ENCODE data around the gene GPR152. TPM values are rescaled to one million over a fixed set of nuclear protein-coding genes. Genes with fewer than 3 reads are reported as not detected.

The GPR152 gene, protein sequence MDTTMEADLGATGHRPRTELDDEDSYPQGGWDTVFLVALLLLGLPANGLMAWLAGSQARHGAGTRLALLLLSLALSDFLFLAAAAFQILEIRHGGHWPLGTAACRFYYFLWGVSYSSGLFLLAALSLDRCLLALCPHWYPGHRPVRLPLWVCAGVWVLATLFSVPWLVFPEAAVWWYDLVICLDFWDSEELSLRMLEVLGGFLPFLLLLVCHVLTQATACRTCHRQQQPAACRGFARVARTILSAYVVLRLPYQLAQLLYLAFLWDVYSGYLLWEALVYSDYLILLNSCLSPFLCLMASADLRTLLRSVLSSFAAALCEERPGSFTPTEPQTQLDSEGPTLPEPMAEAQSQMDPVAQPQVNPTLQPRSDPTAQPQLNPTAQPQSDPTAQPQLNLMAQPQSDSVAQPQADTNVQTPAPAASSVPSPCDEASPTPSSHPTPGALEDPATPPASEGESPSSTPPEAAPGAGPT
- not detected for total RNA-seq

DNA sequence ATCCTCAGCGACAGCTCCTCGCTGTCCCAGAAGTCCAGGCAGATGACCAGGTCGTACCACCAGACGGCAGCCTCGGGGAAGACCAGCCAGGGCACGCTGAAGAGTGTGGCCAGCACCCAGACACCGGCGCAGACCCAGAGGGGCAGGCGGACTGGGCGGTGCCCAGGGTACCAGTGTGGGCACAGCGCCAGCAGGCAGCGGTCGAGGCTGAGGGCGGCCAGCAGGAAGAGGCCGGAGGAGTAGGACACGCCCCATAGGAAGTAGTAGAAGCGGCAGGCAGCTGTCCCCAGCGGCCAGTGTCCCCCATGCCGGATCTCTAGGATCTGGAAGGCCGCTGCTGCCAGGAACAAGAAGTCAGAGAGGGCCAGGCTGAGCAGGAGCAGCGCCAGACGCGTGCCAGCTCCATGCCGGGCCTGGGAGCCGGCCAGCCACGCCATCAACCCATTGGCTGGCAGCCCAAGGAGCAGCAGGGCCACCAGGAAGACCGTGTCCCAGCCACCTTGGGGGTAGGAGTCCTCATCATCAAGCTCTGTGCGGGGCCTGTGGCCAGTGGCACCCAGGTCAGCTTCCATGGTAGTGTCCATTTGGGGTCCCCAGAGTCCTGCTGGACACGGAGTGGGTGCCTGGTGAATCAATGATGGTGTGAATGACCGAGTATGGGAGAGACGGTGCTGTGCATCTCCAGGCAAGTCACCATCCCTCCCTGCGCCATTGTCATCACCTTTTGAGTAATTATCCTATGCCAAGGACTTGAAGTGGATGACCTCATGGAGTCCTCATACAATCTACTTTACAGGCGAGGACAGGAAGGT, at the start of gene GPR152:
TSS of gene GPR152 (minus strand) at position 589 of the 812 bp plus-strand sequence. CDS start at position 584, 5 bp downstream.
- no peak for DNase-seq

DNA sequence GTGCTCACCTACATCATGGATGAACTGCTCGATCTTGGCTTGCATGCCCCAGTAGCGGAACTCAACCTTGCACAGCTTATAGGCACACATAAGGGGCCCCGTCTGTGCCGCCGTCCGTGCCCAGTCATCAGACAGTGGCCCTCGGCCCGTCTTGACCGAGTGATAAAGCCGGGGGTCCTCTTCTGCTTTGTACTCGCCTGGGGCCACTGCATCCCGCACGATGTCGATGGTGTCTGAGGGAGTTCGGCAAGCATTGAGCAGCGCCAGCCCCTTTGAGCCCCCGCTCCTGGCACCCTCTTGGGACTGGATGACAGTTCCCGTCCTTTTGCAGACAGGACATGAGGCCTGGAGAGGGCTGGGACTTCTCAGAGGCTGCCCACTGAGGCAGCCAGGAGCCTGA, 49.3 kb upstream of the GPR152 start:
- no peak for DNase-seq

DNA sequence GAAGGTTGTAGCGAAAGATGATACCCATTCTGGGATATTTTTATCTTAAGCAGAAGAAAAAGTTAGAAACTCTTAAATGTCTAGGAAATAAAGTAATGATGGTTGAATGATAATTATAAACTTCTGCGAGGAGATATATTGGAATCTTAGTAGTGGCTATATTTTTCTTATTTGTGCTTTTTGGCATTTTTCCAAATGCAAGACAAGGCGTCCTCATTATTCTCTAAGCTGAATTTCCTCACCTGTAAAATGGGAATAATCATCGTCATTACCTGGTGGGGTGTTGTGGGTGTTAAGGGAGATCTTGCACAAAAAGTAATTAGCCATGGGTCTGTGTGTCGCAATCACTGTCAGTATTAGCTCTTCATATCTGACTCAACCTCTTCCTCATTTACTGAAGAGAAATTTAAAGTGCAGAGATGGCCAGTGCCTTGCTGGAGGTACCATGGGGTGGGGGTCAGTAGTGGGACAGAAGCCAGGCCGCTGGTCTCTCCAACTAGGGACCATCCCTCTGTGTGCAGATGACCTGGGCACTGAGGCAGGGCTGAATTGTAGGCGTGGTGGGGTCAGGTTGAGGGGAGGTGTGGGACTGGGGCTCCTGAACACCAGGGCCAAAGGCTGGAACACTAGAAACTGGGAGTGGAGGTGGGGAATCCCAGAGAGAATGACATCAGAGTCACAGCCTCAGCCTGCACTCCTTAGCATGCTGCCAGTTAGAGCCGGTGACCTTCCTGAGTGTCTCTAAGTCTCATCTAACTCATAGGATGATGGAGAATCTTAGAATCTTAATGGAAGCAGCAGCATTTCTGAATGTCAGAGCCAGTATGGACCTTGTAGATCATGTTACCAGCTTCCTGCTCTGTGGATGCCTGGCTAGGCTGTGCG, 48.5 kb upstream of the GPR152 start:
- no peak for DNase-seq

DNA sequence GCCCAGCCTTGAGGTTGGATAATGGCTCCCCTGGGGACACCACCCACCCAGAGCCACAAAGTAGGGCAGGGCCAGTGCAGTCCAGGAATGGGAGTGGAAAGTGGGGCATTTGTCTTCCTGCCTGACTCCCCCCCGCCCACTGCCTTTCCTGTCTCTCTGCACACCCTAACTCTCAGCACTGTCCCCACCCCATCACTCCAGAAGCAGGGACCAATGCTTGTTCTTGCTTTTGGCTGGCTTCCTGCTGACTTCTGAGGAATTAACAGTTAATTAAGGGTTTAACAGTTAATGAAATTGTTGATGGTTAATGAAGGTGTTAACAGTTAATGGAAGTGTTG, 47.9 kb upstream of the GPR152 start:
- DNase-seq: no peak

DNA sequence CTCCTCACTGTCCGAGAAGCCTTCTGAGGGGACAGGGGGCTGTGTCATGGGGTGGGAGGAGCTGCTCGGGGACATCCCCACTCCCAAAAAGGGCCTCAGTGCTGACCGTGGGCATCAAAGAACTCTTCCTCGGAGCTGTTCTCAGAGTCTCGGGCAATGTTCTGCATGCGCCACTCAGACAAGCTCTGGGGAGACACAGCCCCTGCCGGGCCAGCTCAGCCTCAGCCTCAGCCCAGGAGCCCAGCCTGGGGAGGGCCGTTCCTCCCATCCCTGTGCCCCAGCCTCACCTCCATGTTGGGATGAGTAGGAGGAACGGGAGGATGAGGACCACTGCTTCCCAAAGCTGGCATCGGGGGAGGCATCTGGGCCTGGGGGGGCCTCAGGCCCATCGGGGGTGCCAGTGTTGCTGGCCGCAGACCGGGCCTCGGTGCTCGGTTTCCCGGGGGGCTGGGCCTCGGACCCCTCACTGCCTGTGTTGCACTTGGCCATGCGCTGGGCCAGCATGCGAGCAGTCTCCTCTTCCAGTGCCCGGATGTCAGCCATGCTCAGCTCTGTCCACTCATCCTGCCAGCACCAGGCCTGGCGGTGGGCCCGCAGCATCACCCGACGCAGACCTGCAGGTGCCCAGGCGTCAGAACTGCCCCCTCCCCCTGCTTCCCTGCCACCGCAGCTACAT, 47.4 kb upstream of the GPR152 start:
- no peak for DNase-seq

DNA sequence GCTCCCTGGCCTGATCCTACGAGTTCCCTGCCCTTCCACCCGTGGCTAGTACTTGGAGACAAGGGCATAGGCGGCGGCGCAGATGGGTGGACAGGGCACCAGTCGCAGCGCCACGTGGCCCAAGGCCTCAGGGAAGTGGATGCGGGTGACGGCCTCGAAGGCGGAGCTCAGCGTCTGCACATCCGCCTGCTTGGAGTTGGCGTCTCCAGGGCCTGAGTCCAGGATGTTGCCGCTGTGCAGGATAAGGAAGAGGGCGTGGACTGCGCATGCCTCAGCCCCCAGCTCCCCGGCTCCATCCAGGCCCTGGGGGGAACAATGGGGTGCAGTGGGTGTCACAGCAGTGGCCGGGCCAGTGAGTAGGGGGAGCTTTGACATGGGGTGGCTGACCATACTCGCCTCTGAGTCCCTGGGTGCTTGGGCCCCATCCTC, 46.0 kb upstream of the GPR152 start:
- no peak for DNase-seq

DNA sequence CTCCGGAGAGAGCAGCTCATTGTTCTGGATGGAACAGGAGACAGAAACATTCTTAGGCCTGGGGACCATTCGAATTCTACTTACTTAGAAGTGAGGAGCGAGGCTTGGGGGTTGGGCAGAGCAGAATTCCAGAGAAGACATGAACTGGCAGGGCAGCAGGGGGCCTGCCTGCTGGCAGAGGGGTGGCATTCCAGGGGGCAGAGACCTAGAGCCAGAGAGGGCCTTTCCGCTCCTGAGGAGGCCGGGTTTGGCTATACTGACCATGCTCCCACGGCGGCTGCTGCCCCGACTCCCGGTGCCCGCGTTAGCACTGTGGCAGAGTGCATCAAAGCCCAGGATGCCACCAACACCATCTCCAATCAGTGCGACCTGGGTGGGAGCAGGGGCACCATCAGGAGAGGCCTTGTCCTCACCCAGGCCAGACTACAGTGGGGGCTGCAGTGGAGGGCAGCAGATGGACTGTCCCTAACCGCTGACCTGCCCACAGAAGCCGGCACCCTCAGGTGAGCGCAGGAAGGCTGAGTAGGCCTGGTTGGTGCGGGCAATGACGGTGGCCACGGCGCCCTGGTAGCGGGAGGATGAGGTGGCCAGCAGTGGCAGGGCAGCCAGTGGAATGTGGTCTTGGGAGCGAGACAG, 45.2 kb upstream of the GPR152 start:
- no peak for DNase-seq

DNA sequence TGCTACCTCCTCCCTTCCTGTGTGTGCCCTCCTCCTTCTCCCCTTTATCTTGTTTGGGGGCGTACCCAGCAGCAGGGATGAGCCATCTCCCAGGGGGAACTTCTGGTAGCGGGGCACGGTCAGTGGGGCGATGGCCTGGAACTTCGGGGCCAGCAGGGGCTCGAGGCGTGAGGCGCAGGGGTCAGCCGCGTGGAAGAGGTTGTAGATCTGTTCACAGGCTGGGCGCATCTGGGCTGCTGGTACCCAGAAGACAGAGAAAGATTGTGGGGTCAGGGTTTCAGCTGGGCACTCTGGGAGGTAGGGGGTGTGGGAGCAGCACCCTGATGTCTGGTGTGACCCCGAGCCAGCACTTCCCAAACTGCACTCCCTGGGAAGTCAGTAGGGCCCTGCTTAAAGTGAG, 43.6 kb upstream of the GPR152 start:
- no peak for DNase-seq

DNA sequence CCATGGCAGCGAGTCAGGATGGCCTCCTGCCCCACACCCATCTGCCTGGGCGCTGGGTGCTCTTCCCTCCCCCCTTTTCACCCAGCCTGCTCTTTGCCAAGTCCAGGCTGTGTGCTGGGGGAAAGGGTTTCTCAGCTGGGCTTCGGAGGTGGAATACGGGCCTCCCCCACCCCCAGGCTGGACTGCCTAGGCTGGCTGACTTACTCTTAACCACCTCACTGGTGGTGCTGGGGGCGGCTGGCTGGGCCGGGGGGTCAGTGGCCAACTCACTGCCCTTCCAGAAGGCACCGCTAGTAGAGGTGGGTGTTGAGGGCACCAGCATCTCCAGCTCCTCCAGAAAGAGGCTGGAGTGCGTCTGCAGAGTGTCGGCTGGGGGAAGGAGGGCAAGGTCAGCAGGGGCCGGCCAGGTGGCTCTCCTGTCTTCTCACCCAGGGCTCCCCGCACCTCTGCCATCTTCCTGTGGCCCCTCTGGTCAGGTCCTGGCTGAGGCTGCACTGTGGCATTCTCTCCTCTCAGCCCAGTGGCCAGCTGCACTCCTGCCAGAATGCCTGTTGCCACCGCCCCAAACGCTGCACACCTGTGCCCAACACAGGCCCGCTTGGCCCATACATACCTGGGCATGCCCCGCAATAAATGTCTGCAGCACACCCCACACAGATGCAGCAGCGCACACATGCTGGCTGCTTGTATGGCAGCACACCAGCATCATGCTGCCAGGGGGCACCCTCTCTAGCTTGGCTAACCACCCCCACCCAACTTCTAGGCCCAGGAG, 42.9 kb upstream of the GPR152 start:
- DNase-seq: no peak

DNA sequence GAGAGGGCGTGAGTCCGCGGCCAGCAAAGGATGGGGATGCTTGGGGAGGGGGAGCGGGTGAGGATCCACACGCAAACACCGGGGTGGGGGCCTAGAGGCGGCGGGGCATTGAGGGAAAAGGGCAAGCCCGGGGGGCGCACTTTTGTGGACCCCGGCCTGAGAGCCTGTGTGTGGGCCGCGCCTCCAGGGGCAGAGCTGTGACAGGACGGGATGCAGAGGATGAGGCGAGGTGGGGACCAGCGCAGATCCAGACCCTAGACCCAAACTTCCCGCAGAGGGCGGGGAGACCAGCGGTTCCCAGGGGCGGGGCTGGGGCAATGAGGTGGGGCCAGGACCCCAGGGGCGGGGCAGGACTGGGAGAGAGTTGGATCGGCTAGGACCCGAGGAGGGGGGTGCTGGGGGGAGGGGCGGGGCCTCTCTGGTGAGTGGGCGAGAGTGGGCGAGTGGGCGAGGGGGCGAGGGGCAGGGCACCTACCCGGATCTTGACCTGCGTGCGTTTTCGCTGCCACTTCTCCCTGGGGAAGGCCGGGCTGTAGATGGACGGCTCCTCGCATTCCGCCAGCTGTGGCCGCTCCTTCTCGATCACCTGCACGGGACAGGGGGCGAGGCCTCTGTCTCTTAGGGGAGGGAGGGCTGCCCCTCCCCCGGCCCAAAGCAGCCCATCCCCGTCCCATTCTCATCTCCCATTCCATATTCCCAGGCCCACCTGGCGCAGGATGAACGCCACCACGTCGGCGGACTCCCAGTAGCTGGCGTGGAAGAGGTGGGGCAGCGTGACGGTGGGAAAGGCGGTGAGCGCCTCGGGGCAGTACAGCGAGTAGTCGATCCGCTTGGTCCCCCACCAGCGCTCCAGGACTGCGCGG, 42.1 kb upstream of the GPR152 start:
- no peak for DNase-seq

DNA sequence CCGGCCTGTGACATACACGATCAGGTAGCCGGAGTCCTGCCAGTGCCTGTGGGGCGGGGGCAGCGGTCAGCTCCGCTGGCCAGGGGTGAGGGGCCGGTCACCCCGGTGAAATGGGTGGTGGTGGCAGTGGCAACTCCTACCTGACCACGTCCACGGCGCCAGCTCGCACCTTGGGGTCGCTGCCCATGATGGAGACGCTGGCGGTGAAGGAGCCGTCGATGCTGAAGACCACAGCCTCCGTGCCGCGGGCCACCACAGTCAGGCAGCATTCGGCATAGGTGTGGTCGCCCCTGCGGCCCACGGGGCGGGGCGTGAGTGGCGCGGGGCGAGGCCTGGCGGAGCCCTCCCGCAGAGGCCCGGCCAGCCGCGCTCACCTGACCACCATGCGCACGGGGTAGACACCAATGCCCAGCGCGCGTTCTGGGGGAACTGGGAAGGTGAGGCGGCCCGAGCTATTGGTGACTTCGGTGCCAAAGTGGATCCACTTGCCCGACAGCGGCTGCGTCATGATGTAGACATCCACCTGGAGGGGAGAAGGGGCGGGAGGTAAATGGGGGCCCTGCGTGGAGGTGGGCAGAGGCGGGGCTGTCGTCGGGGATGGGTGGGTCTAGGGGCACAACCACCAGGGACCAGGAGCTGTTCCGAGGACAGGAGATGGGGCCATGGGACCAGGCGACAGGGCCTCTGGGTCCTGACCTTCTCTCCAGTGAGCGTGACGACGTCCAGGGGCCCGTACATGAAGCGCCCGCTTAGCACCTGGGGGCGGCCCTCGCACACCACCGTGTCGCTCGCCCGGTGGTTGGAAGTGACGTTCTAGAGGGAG, 41.2 kb upstream of the GPR152 start:
- no peak for DNase-seq

DNA sequence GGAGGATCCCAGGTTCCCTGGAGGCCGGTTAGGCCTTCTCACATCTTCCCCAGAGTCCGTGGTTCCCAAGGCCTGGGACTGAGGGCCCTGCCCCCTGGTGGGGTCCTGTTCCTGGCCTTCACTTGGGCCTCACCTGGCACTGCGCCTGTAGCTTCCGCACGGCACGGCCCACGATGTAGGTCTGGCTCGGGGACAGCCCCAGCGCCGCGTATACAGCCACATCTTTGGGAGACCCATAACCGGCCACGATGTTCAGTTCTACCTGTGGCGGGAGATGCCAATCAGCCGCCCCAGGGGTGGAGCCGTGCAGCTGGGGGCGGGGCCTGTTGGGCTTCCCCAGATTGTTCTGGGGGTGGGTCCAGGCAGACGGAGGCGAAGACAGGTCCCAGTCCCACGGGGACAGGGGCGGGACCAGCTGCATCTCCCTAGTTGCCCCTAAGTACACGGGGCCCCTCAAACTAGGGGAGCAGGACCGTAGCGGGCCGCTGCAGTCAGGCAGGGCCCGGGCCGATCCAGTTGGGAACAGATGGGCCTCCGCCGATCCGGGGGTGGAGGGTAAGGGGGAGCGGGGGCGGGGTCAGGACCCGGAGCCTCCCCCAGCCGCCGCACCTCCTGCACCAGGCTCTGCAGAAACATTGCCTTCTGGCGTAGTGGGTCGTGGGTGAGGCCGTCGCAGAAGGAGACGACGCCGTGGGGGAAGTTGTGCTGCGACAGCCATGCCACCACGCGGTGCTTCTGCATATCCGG, 40.4 kb upstream of the GPR152 start:
- DNase-seq: no peak

DNA sequence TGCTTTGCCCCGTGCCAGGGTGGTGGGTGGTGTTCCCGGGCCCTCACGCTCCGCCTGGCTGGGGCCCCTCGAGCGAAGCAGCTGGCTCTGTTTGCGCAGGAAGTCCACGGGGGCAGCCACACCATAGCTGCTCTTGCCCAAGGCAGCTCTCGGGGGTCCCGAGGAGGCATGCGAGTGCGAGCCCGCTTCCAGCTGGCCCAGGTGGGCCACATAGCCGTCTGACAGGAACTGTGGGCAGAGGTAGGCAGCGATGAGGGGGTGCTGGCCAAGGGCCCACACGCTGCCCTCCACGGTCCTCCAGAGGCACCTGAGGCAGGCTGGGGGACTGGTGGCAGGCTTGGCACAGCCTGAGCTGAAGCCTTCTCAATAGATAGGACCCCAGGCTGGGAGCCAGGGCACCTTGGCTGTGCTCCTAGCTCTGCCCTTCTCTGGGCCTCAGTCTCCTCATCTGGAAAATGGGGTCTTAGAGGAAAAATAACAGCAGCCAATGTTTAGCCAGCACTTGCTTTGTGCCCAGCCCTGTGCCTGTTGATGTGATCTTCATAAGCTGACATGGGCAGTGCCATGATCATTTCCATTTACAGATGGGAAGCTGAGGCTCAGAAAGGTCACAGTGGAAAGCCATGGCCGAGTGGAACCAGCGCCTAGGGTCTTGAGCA, 39.7 kb upstream of the GPR152 start:
- no peak for DNase-seq

DNA sequence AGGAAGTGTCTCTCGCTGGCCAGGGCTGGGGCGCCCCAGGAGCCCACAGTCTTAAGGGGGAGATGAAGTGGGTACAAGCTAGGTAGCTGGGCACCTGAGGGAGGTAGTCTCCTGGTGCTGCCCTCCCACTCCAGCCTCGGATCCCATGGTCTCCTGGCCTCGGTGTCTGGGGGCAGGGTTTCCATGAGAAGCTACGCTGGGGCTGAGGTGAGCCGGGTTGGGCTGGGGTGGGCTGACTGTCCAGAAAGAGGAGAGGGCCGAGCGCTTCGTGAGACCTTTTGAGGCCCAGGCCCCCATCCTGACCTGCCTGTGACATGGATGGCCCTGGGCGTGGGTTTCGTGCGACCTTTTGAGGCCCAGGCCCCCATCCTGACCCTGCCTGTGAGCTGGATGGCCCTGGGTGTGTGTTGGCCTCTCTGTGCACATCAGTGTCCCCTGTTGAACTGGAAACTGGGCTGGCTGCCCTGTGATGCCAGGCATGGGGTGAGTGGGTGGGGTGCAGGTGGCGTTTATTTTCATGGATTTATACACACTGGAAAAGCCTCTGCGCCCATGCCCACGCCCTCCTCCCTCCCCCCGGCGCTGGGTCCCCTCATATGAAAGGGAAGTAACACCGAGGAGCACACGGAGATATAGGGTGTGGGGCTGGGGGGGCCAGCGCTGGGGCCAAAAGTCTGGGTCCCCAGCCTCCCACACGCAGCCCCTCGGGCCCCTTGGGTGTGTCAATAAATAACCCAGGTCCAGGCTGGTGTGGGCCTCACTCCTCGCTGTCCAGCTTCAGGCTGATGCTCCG, 38.9 kb upstream of the GPR152 start:
- no peak for DNase-seq

DNA sequence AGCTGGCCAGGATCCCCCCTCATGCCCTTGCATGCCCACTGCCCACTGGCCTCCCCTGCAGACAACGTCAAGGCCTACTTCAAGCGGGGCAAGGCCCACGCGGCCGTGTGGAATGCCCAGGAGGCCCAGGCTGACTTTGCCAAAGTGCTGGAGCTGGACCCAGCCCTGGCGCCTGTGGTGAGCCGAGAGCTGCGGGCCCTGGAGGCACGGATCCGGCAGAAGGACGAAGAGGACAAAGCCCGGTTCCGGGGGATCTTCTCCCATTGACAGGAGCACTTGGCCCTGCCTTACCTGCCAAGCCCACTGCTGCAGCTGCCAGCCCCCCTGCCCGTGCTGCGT, 38.2 kb upstream of the GPR152 start:
- DNase-seq: no peak

DNA sequence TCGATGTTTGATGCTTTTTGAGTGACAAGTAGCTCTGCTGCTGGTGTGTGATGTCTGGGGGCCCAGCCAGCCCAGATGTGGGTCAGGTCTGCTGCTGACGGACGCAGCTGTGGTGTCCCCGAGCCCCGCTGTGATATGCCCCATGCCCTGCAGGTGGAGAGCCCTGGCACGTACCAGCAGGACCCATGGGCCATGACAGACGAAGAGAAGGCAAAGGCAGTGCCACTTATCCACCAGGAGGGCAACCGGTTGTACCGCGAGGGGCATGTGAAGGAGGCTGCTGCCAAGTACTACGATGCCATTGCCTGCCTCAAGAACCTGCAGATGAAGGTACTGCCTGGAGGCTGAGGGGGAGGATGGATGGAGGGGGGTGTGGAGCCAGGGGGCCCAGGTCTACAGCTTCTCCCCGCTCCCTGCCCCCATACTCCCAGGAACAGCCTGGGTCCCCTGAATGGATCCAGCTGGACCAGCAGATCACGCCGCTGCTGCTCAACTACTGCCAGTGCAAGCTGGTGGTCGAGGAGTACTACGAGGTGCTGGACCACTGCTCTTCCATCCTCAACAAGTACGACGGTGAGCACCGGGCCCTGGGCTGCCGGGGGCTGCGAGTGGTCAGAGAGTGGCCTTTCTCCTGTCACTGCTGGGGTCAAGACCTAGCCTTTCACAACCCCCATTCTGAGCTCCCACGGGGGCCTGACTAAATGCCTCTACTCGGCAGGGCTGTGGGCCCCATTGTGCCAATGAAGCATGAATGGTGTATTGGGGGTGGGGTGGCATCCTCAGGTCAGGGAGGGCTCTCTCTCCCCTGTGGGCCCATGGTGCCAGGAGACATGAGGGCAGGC, 37.6 kb upstream of the GPR152 start:
- DNase-seq: no peak
